Prostate gland (tissue), 2 donors: ENCODE results near the gene LGR6. TPM values are rescaled to one million over a fixed set of nuclear protein-coding genes. Genes with fewer than 3 reads are reported as not detected.

ENCODE experiments used
- DNase-seq: peaks from one replicate; pipeline ENCODE4 v3.0.0-alpha.2; 2019; ENCODE audit warnings: low spot score
- H3K27ac ChIP-seq, 2 donors: fragments of 200-600 bp; sonication (generic); 2 replicates each; pipeline ENCODE4 v1.5.1; 2017 to 2019
- H3K27me3 ChIP-seq: fragments of 200-600 bp; sonication (generic); replicated peaks from 2 replicates; pipeline ENCODE4 v1.5.1; 2019; ENCODE audit not compliant: insufficient read depth
- H3K36me3 ChIP-seq, 2 donors: fragments of 200-600 bp; sonication (generic); 1 replicate in 1 of 2; 2 replicates in 1 of 2; pipeline versions ENCODE4 v1.5.1 to v1.8.1; 2017 to 2019
- H3K4me1 ChIP-seq: fragments of 200-600 bp; sonication (generic); replicated peaks from 2 replicates; pipeline ENCODE4 v1.5.1; 2019
- H3K4me3 ChIP-seq, 2 donors: fragments of 200-600 bp; sonication (generic); 2 replicates each; pipeline ENCODE4 v1.5.1; 2017 to 2019
- H3K9me3 ChIP-seq: fragments of 200-600 bp; sonication (generic); 2 replicates; pipeline ENCODE4 v1.5.1; 2017
- POLR2A ChIP-seq: fragments of 450-650 bp; IDR thresholded peaks from one replicate; pipeline ENCODE4 v1.6.1; 2016; ENCODE audit warnings: antibody characterized with exemption, mild to moderate bottlenecking
- POLR2AphosphoS5 ChIP-seq: sonication (generic); formaldehyde crosslinking; IDR thresholded peaks from one replicate; pipeline ENCODE4 v1.6.1; 2017; ENCODE audit warnings: antibody characterized with exemption
- WGBS: methylation state at CpG from one replicate; pipeline ENCODE4 v1.1.5; 2018; 5-methylcytosine and 5-hydroxymethylcytosine counted together
- intact Hi-C: fragments of 100-400 bp; cut with DNase I; formaldehyde crosslinking; loops from one replicate; pipeline ENCODE4 v1.14.2; 2022
- total RNA-seq, 2 donors: library from RNA; depleted of rRNA; stranded (reverse); fragments of >200 nt; gene quantifications; one replicate each; pipeline ENCODE4 v1.1.0, GENCODE V29; 2016
- TF ChIP-seq, protein P1 (sequence below), 4 experiments: fragments of 200-600 bp in 2 of 4; fragments of 450-650 bp in 2 of 4; sonication (generic) in 2 of 4; IDR thresholded peaks; 1 replicate in 3 of 4; 2 replicates in 1 of 4; pipeline ENCODE4 v1.5.1; 2016 to 2019; ENCODE audit warnings: antibody characterized with exemption in 4 of 4, mild to moderate bottlenecking in 2 of 4, moderate library complexity in 2 of 4

The LGR6 gene
- total RNA-seq, 2 donors from 2014 or later, result 8.0 to 25.6 TPM

- DNase-seq, result no peak
- Histone ChIP-seq H3K27me3 (no peaks in the 10 kb centered on the region), H3K9me3 (no peaks in the 10 kb centered on the region), H3K36me3 (no peaks in the 10 kb centered on the region), H3K4me3 (no peak overlapping the region), H3K27ac (no peak overlapping the region), H3K4me1 (no peaks in the 10 kb centered on the region)
- intact Hi-C loops, result no loop called here
- TF ChIP-seq POLR2AphosphoS5 (no peak), POLR2A (no peak)
- TF ChIP-seq, protein P1, sequence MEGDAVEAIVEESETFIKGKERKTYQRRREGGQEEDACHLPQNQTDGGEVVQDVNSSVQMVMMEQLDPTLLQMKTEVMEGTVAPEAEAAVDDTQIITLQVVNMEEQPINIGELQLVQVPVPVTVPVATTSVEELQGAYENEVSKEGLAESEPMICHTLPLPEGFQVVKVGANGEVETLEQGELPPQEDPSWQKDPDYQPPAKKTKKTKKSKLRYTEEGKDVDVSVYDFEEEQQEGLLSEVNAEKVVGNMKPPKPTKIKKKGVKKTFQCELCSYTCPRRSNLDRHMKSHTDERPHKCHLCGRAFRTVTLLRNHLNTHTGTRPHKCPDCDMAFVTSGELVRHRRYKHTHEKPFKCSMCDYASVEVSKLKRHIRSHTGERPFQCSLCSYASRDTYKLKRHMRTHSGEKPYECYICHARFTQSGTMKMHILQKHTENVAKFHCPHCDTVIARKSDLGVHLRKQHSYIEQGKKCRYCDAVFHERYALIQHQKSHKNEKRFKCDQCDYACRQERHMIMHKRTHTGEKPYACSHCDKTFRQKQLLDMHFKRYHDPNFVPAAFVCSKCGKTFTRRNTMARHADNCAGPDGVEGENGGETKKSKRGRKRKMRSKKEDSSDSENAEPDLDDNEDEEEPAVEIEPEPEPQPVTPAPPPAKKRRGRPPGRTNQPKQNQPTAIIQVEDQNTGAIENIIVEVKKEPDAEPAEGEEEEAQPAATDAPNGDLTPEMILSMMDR (IDR thresholded peaks at IDR 0.05), result no peak
- 71% methylated on average over 4 of the region's 4 CpGs for WGBS
Observed at GRCh38 chr1:202319381-202320080, 125.9 kb downstream of the LGR6 start.

GRCh38 chr1:202320081-202320405 lies 126.4 kb downstream of the LGR6 start:
- H3K4me3 ChIP-seq, result no peak overlapping the region
- no peaks in the 10 kb centered on the region for H3K36me3 ChIP-seq
- no peaks in the 10 kb centered on the region for H3K4me1 ChIP-seq
- no peak overlapping the region for H3K27ac ChIP-seq
- no peaks in the 10 kb centered on the region for H3K9me3 ChIP-seq
- intact Hi-C loops, result no loop called here
- DNase-seq, result no peak
- no peaks in the 10 kb centered on the region for H3K27me3 ChIP-seq
- TF ChIP-seq POLR2AphosphoS5 (no peak), POLR2A (no peak)
- TF ChIP-seq, protein P1 (IDR thresholded peaks at IDR 0.05), result no peak

DNA sequence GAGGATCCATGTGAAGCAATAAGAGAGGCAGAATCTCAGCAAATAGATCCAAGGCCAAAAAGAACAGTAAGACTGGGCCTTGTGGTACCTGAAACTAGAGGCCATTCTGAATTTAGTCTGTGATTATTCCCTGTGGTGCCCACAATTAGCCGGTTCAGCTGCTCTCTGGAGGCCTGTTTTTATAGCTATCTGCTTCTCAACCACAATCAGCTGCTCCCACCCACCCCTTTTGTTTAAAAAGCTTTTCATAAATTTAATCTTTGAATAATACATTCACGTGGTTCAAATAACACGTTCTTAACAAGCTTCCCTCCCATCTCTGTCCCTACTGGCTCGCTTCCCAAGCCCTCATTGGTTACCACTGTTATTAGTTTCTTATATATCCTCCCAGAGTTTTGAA lies 130.1 kb downstream of the LGR6 start:
- no peak overlapping the region for H3K4me3 ChIP-seq
- intact Hi-C loops, result no loop called here
- H3K9me3 ChIP-seq, result no peaks in the 10 kb centered on the region
- no peaks in the 10 kb centered on the region for H3K36me3 ChIP-seq
- DNase-seq, result no peak
- no peak for TF ChIP-seq POLR2AphosphoS5
- TF ChIP-seq, protein P1 (IDR thresholded peaks at IDR 0.05), result no peak
- no peak for TF ChIP-seq POLR2A
- no peak overlapping the region for H3K27ac ChIP-seq
- no peaks in the 10 kb centered on the region for H3K4me1 ChIP-seq
- 49% methylated on average over 4 of the region's 4 CpGs for WGBS
- H3K27me3 ChIP-seq, result no peaks in the 10 kb centered on the region

DNA sequence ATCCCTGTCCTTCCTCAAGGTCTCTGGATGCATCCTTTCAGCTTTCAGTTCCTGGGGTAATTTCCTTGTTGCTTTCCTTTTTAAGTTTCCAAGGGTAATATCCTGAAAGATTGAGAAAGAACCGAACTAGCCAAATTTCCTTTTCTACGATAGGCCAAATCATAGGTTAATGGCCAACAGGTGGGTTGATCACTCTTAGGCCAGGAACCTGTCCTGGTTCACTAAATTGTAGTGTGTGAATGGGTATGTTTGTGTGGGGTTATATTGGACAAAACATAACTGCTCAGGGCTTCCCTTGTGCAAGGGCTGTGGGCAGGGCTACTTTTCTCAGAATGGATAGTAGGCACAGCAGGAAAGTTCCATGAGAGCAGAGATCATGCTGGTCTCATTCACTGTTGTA lies 131.0 kb downstream of the LGR6 start:
- Histone ChIP-seq H3K4me1 (no peaks in the 10 kb centered on the region), H3K27ac (no peak overlapping the region), H3K4me3 (no peak overlapping the region), H3K27me3 (no peaks in the 10 kb centered on the region), H3K9me3 (no peaks in the 10 kb centered on the region), H3K36me3 (no peaks in the 10 kb centered on the region)
- intact Hi-C loops, result no loop called here
- DNase-seq, result no peak
- no peak for TF ChIP-seq POLR2A
- WGBS, result 88% methylated on average over 2 of the region's 2 CpGs

GRCh38 chr1:202329891-202330290 lies 136.3 kb downstream of the LGR6 start:
- DNase-seq, result no peak
- Histone ChIP-seq H3K27ac (no peak overlapping the region), H3K36me3 (no peaks in the 10 kb centered on the region), H3K9me3 (no peaks in the 10 kb centered on the region), H3K4me3 (no peak overlapping the region), H3K27me3 (no peaks in the 10 kb centered on the region), H3K4me1 (no peaks in the 10 kb centered on the region)
- intact Hi-C loops, result no loop called here
- TF ChIP-seq POLR2AphosphoS5 (no peak), POLR2A (no peak)
- TF ChIP-seq, protein P1 (IDR thresholded peaks at IDR 0.05), result no peak
